Fibroblast of skin of scalp (primary cell): ENCODE results near the gene COL11A1.

Experiments
- DNase-seq: peaks from one replicate; pipeline ENCODE4 v3.0.0-alpha.2; 2013

COL11A1 gene

DNA sequence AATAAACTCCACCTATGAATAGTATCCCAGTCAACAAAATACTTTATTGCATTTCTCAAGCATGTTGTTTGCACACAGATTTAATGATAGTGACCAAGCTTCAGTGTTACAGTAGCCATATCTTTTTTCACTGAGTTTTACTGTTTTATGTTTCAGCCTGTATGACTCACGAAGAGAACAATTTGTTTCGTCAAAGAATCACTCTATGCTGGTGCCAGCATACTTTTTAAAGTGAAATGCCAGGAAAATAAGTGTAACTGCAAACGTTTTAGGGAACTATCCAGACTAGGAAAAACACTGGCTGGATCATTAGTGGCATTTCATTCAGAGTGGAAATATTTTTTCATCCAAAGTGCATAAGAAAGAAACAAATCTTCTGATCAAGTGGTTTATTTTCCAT lies 210.8 kb downstream of the COL11A1 start:
- DNase-seq: peak; percentile 70

- no peak for DNase-seq
These were observed 211.6 kb downstream of the COL11A1 start for GRCh38 chr1:102896771-102897170.

DNA sequence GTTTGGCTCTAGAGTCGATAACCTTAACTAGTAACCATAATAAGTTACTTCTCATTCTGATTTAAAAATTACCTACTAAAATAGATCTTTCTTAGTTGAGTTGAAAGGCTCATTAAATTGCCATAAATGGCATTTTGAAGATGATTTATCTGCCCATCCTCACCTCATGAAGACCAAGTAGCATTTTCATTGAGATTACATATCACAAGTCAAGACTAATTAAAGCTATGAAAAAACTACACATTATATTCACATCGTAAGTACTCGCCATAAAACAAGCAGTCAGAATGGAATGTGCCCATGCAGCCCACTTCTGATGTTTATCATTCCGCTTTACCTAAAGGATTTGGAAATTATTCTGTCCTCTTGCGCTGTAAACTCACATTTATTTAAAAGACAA lies 212.0 kb downstream of the COL11A1 start:
- no peak for DNase-seq

DNA sequence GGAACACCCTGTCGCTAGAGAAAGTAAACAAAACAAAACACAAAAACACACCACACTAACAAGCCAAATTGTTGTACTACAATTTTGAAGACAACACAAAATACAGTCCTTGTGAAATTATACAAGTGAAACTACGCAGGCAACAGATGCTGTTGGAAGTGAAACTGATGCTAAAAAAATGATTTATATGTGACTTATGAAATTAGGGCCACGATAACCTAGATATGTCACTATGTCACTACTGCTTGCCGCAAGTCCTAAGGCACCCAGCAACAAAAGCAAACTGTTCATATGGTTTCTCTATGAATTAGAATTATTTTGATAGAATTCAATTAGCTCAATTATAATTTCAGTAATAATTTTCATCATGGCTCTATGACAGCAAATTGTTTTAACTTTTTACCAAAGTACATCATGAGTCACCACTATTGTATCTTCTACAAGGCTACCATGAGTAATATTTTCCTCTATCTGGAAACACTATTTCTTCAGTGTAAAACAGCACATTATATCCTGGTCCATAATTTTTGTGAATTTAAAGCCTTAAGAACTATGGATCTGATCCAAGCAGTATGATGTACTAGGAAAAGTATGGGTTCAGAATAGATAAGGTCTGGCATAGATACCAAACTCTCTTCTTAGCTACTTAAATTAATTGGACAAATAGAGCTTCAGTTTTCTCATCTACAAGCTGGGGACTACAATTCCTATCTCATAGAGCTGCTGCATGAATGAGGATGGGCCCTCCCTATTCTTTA lies 216.3 kb downstream of the COL11A1 start:
- DNase-seq: peak; percentile 81

- no peak for DNase-seq
These were observed 221.7 kb downstream of the COL11A1 start for GRCh38 chr1:102886638-102887037.

DNA sequence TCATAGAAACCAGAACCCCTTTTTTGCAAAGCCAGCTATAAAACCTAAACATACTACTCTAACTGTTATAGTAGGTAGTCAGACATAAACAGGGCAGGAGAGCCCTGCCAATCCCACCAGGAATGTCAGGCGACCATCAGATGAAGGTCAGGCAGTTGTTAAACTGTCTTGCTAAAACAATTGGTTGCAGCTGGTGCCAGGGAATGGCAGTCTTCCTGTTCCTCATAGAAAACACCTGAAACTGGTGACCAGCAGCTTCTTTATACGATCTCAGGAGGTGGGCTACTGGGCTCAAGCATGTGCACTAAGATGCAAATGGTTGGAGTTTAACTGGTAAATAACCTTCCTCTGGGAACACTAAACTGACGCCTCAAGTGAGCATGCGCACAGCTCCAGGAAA lies 224.1 kb downstream of the COL11A1 start:
- no peak for DNase-seq

GRCh38 chr1:102879439-102879993 lies 228.8 kb downstream of the COL11A1 start:
- peak; percentile 91 for DNase-seq

DNA sequence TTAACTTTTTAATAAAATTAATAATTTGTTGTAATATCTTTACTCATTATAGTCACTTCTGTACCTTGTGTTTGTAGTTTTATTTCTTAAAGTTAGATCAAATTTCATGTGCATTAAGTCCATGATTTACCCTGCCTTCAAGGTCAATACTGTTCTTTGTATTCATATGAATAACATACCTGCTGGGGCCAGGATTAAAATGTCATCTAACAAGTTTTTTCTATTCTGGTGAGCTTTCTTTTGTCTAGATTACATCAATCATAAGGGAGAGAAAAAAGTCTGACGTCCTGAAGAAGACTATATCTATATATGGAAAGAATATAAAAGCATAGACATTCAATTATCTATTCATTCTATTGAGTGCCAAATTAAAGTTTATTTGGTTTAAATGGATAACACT lies 232.6 kb downstream of the COL11A1 start:
- DNase-seq: no peak

- no peak for DNase-seq
These were observed 235.8 kb downstream of the COL11A1 start for GRCh38 chr1:102872526-102872925.

DNA sequence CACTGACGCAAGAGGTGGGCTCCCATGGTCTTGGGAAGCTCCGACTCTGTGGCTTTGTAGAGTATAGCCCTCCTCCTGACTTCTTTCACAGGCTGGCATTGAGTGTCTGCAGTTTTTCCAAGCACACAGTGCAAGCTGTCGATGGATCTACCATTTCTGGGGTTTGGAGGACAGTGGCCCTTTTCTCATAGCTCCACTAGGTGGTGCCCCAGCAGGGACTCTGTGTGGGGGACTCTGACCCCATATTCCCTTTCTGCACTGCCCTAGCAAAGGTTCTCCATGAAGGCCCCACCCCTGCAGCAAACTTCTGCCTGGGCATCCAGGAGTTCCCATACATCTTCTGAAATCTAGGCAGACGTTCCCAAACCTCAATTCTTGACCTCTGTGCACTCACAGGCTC lies 236.2 kb downstream of the COL11A1 start:
- DNase-seq: no peak

GRCh38 chr1:102863704-102864103 lies 244.6 kb downstream of the COL11A1 start:
- DNase-seq: no peak

DNA sequence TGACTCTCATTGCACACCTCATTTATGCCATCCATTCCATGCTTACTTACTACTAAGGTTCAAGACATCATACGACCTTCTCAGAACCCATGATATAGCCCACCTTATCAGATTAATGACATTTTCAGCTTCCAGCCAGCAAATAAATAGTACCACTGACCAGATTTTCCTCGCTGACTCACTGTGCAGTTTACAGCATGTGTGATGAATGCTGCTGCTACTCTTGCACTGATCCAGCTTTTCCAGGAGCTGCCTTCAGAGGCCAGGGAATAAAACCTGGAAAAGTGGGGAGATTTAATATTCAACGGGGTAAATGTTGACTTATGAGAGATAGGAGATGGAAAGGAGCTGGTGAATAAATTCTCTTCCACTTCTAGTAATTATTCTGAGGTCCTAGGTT lies 247.1 kb downstream of the COL11A1 start:
- no peak for DNase-seq

DNA sequence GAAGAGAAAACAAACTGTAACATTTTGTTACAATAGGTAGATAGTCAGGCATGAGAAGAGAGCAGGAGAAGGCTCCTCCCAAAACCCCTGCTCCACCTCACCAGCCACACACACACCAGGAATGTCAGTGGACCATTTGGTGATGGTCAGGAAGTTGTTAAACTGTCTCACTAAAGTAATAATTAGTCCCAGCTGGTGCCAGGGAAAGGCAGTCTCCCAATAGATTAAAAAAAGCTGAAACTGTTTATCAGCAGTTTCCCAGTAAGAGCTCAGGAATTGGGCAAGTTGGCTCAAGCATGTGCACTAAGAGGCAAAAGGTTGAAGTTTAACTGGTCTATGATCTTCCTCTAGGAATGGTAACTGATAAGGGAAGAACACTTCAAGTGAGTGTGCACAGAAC lies 249.6 kb downstream of the COL11A1 start:
- peak; percentile 76 for DNase-seq

DNA sequence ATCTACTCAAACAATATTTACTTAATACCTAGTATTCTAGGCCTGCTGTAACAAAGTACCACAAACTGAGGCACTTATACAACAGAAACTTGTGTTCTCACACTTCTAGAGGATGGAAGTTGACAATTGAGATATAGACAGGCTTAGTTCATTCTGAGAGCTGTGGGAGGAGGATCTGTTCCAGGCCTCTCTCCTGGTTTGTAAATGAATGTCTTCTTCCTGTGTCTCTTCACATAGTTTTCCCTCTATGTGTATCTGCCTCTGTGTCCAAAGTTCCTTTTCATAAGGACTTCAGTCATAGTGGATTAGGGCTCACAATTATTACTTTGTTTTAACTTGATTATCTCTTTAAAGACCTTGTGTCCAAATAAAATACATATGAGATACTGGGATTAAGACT lies 251.1 kb downstream of the COL11A1 start:
- DNase-seq: no peak

DNA sequence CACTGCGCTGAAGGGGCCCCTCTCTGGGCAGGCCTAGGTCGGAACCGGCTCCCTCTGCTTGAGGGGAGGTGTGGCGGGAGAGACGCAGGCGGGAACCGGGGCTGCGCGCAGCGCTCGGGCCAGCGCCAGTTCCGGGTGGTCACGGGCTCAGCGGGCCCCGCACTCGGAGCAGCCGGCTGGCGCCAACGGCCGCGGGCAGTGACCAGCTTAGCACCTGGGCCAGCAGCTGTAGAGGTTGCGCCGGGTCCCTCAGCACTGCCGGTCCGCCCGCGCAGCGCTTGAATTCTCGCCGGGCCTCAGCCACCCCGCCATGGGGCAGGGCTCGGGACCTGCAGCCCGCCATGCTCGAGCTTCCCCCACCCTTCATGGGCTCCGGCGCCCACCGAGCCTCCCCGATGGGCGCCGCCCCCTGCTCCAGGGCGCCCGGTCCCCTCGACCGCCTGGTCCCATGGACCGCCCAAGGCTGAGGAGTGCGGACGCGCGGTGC lies 254.6 kb downstream of the COL11A1 start:
- no peak for DNase-seq

- peak; percentile 36 for DNase-seq
These were observed 255.2 kb downstream of the COL11A1 start for GRCh38 chr1:102853136-102853535.

DNA sequence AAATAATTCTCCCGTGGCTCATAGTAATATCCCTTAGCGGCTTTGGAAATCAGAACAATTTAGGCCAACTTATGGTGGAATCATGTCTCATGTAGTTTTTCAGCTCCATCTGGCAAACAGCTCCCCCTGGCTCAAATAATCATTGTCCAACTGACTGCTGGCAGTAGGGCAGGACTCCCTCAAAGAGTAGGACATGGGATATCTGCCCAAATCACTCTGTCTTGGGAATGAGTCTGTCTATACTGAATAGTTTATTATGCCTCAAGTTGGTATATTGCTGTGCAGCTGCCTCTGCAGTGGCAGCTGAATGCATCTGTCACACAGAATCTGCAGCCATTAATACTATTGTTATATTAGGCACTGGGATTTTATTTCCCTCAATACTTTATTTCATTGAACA lies 255.7 kb downstream of the COL11A1 start:
- DNase-seq: peak; percentile 39

- peak; percentile 74 for DNase-seq
These were observed 256.7 kb downstream of the COL11A1 start for GRCh38 chr1:102851616-102852015.

DNA sequence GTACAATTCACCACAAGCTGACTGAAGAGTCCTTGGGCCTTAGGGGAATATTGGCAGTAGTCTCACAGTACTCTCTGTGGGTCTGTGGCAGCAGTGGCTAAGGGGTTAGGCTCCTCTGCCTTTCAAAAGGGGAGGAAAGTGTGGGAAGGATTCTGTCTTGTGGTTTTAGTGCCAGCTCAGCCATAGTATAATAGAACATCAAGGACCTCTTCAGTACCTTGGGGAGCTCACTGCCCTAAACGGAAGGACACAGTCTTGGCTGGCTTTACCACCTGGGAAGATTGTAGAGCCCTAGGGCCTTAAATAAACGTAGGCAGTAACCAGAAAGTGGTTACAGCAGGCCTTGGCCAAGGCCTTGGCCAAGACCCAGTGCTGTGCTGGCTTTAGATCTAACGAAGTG lies 265.7 kb downstream of the COL11A1 start:
- no peak for DNase-seq

DNA sequence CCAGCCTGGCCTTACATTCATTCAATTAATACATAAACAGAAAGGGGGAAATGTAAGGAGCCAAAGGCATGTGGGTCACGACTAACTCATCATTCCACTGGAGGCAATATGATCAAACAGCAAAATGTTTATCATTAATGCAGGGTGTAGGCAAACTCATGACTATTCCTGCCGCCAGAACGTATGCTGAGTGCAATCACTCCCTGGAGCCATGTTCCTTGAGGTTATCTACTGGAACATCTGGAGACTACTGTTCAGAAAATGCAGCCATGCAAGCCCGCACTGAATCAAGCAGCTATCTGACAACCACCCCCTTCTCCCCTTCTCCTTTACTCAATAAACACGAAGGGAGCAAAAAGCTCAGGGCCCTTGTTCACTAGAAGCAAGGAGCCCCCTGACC lies 267.6 kb downstream of the COL11A1 start:
- DNase-seq: no peak

DNA sequence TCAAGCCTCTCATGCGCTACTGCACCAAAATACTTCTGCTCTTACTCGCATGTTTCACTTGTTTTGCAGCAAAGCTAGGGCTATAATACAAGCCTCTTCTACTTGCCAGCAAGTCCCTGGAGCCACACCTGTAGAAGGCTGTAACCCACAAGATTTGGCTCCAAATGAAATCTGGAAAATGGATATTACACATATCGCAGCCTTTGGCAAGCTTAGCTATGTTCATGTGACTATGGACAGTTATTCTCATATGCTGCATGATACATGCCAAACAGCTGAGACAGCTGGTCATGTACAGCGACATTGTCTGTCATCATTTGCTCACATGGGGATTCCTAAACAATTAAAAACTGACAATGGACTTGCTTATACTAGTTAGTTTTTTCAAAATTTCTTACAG lies 270.3 kb downstream of the COL11A1 start:
- no peak for DNase-seq

- no peak for DNase-seq
These were observed 270.8 kb downstream of the COL11A1 start for GRCh38 chr1:102837551-102837950.

DNA sequence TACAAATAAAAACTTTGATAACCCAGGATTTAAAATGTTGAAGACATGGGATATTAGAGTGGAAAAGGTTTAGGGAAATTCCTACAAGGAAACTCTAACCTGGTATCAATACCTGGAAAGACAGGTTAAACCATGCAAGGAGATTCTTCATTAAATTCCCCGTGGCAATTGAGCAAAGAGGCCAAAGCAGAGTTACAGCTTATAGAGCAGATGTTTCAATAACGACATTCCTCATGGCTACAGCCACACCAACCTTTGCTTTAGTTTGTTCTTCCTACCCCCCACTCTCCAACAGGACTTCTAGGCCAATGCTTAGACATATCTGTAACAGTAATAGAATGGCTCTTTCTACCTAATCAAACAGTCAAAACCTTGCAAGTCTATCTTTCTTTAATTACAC lies 271.3 kb downstream of the COL11A1 start:
- DNase-seq: no peak

GRCh38 chr1:102834688-102835320 lies 273.5 kb downstream of the COL11A1 start:
- DNase-seq: peak; percentile 13
